ENCODE measurements around the gene CASKIN2. TPM values are rescaled to one million over a fixed set of nuclear protein-coding genes. Genes with fewer than 3 reads are reported as not detected.
"Not testable (repeated sequence)": the region's sequence is repeated elsewhere in the genome, so short reads cannot be mapped to it uniquely, and the experiment has no call there.

Gene CASKIN2
- total and polyA plus RNA-seq, 11 donors: 19.5 to 51.2 (median 36.9) TPM

GRCh38 chr17:75456417-75457046 is 58.8 kb downstream of the CASKIN2 start, which contains the start of gene TMEM94:
Gene TMEM94, plus strand, starts transcription at chr17:75456635. Its CDS starts 15,271 bp downstream, at chr17:75471906.
- no peak for TF ChIP-seq CTCF (IDR thresholded peaks at IDR 0.05)
- TF ChIP-seq POLR2A (IDR thresholded peaks at IDR 0.05): peak in 1 of 2 donors; percentile 58
- WGBS, 4 donors: 0 to 1% (median 0%) methylated on average over 29 to 33 of the region's 33 CpGs
- Histone ChIP-seq H3K4me1 (peaks cover 0 to 46% (median 25%) of the 10 kb centered on the region in 12 donors), H3K4me3 (peak within 1 kb of the TSS; percentile 80 to 96 (median 86)), H3K36me3 (no peaks in the 10 kb centered on the region), H3K9me3 (no peaks in the 10 kb centered on the region), H3K27me3 (no peaks in the 10 kb centered on the region), H3K27ac (peak within 1 kb of the TSS; percentile 79 to 95 (median 90))
- peak; percentile 98 to 99 (median 99) for ATAC-seq
- intact Hi-C loops (cut with DNase I): loop anchor here in 5 of 10 donors (1.0 to 10.0 kb wide), 5 partner anchors 46 to 61 kb away; partner anchors contain the start of genes TSEN54 (in 4 of the 5) and CASKIN2 (in 3 of the 5)
- DNase-seq: peak; percentile 95 to 97 (median 96)

GRCh38 chr17:75456039-75456416 is 59.3 kb downstream of the CASKIN2 start:
- Histone ChIP-seq H3K4me1 (peaks cover 0 to 46% (median 25%) of the 10 kb centered on the region in 12 donors), H3K27me3 (no peaks in the 10 kb centered on the region), H3K4me3 (peak overlapping the region; percentile 80 to 96 (median 86)), H3K9me3 (no peaks in the 10 kb centered on the region), H3K27ac (peak overlapping the region; percentile 71 to 95 (median 90)), H3K36me3 (no peaks in the 10 kb centered on the region)
- DNase-seq (peak in 2 of 5 donors; percentile 32 to 44), ATAC-seq (peak; percentile 13 to 36 (median 30))
- 6 to 7% (median 6%) methylated on average over 13 of the region's 13 CpGs for WGBS, 4 donors
- intact Hi-C loops (cut with DNase I): loop anchor here in 5 of 10 donors (1.0 to 10.0 kb wide), 5 partner anchors 46 to 61 kb away; partner anchors contain the start of genes TSEN54 (in 4 of the 5) and CASKIN2 (in 3 of the 5)
- no peak for TF ChIP-seq CTCF (IDR thresholded peaks at IDR 0.05)
- no peak for TF ChIP-seq POLR2A (IDR thresholded peaks at IDR 0.05)

GRCh38 chr17:75454672-75455071 is 60.7 kb downstream of the CASKIN2 start:
- H3K36me3 ChIP-seq: not testable (repeated sequence)
- intact Hi-C loops (cut with DNase I): loop anchor here in 4 of 10 donors (5.0 to 10.0 kb wide), 4 partner anchors 48 to 63 kb away; partner anchors contain the start of genes CASKIN2 (in 3 of the 4) and TSEN54 (in 3 of the 4)

GRCh38 chr17:75454193-75454592 is 61.1 kb downstream of the CASKIN2 start:
- peaks cover 0 to 30% (median 16%) of the 10 kb centered on the region in 12 donors for H3K4me1 ChIP-seq
- no peak for TF ChIP-seq CTCF (IDR thresholded peaks at IDR 0.05)
- no peak for TF ChIP-seq POLR2A (IDR thresholded peaks at IDR 0.05)
- intact Hi-C loops (cut with DNase I): loop anchor here in 1 of 10 donors (10.0 kb wide), 1 partner anchor 61 kb away; the partner anchor contains the start of genes CASKIN2 and TSEN54
- no peaks in the 10 kb centered on the region for H3K9me3 ChIP-seq
- DNase-seq: no peak
- no peak overlapping the region for H3K4me3 ChIP-seq
- H3K27ac ChIP-seq: no peak overlapping the region
- H3K36me3 ChIP-seq: no peaks in the 10 kb centered on the region
- H3K27me3 ChIP-seq: no peaks in the 10 kb centered on the region
- no peak for ATAC-seq

More at GRCh38 chr17:75454672-75455071, 60.7 kb downstream of the CASKIN2 start:
- H3K27me3 ChIP-seq, H3K27ac ChIP-seq, H3K4me3 ChIP-seq, H3K9me3 ChIP-seq, ATAC-seq, DNase-seq: not testable (repeated sequence)
- WGBS, 4 donors: 97 to 99% (median 97%) methylated on average over 3 of the region's 3 CpGs
- H3K4me1 ChIP-seq: peaks cover 0 to 35% (median 20%) of the 10 kb centered on the region in 12 donors

All from heart left ventricle (tissue), 16 donors.